ENCODE results near the gene ERF.

GRCh38 chr19:42290136-42290522 is 35.2 kb upstream of the ERF start:
- TF ChIP-seq POLR2A (IDR thresholded peaks at IDR 0.05; ENCODE audit: low read depth, low read length) (no peak), POLR2AphosphoS5 (IDR thresholded peaks at IDR 0.05; ENCODE audit: low read depth, low read length) (no peak)

All from GM12892 (cell line).